CD4-positive, alpha-beta T cell (primary cell): ENCODE results near the gene GPR32. TPM values are rescaled to one million over a fixed set of nuclear protein-coding genes. Genes with fewer than 3 reads are reported as not detected.

Source experiments
- ATAC-seq: fragments of 200-7000 bp; cut with Tn5 transposase; one replicate; pipeline ENCODE4 v1.10.0; 2022; ENCODE audit warnings: mild to moderate bottlenecking; ENCODE audit not compliant: poor library complexity
- CTCF ChIA-PET: fragments of 350-600 bp; sonication (Branson Sonifier 250); formaldehyde crosslinking; loops from one replicate; lab custom pipeline; 2021; ENCODE audit warnings: antibody characterized with exemption, inconsistent platforms; lab: Charles Lee
- POLR2A ChIA-PET: fragments of 350-600 bp; sonication (Branson Sonifier 250); formaldehyde crosslinking; loops from one replicate; lab custom pipeline; 2021; ENCODE audit warnings: antibody characterized with exemption, inconsistent platforms; lab: Charles Lee
- DNase-seq, 14 experiments: peaks; one replicate each; pipeline ENCODE4 v3.0.0-alpha.2; 2013 to 2020; ENCODE audit warnings: mixed read lengths in 2 of 14
- H3K27ac ChIP-seq, 2 donors: one replicate each; pipeline versions ENCODE4 v1.5.1 to v1.7.0; 2013; ENCODE audit warnings: low read length in 2 of 2, low read depth in 1 of 2, mild to moderate bottlenecking in 1 of 2
- H3K27me3 ChIP-seq, 2 experiments: 1 replicate in 1 of 2; 2 replicates in 1 of 2; pipeline versions ENCODE4 v1.6.1 to v1.7.0; 2013; ENCODE audit warnings: low read length in 2 of 2, control low read depth in 1 of 2, mild to moderate bottlenecking in 1 of 2, moderate library complexity in 1 of 2; ENCODE audit not compliant: insufficient read depth in 2 of 2, control insufficient read depth in 1 of 2
- H3K36me3 ChIP-seq: one replicate; pipeline ENCODE4 v1.6.1; 2013; ENCODE audit warnings: low read length, control low read depth; ENCODE audit not compliant: insufficient read depth
- H3K4me1 ChIP-seq: one replicate; pipeline ENCODE4 v1.6.1; 2013; ENCODE audit warnings: low read length, control low read depth; ENCODE audit not compliant: insufficient read depth
- H3K4me3 ChIP-seq: one replicate; pipeline ENCODE4 v1.5.1; 2013; ENCODE audit warnings: mild to moderate bottlenecking, low read length, moderate library complexity
- H3K9me3 ChIP-seq, 2 experiments: 1 replicate in 1 of 2; 2 replicates in 1 of 2; pipeline versions ENCODE4 v1.6.1 to v1.7.0; 2013; ENCODE audit warnings: low read length in 2 of 2, mild to moderate bottlenecking in 2 of 2, control low read depth in 1 of 2, moderate library complexity in 1 of 2; ENCODE audit not compliant: control insufficient read depth in 1 of 2, insufficient read depth in 1 of 2
- H3K27ac Mint-ChIP-seq: one replicate; pipeline ENCODE4 v1.8.0; 2020; ENCODE audit warnings: mixed read lengths
- H3K27me3 Mint-ChIP-seq: one replicate; pipeline ENCODE4 v1.8.0; 2021; ENCODE audit warnings: mixed read lengths
- H3K36me3 Mint-ChIP-seq: one replicate; pipeline ENCODE4 v1.8.0; 2021; ENCODE audit warnings: low read depth, mixed read lengths
- H3K4me1 Mint-ChIP-seq: one replicate; pipeline ENCODE4 v1.8.0; 2021; ENCODE audit warnings: low read depth, mixed read lengths
- H3K4me3 Mint-ChIP-seq: one replicate; pipeline ENCODE4 v1.8.0; 2020; ENCODE audit warnings: mild to moderate bottlenecking, mixed read lengths
- H3K9me3 Mint-ChIP-seq: one replicate; pipeline ENCODE4 v1.8.0; 2020; ENCODE audit warnings: mixed read lengths
- intact Hi-C, 2 experiments: fragments of 100-400 bp; cut with DNase I in 1 of 2; cut with micrococcal nuclease in 1 of 2; formaldehyde crosslinking; loops; one replicate each; pipeline versions ENCODE4 v1.15.1 to v1.9.0; 2023 to 2025; cut with DNase I, micrococcal nuclease
- total RNA-seq, 174 experiments: library from RNA in 2 of 174; stranded (reverse) in 2 of 174; gene quantifications; one replicate each; pipeline ENCODE4 v1.2.3 and lab custom pipeline; 2021 to 2026
- TF ChIP-seq, protein P1 (sequence below): fragments of 200-600 bp; IDR thresholded peaks from one replicate; pipeline ENCODE4 v1.8.0; 2022; ENCODE audit warnings: antibody characterized with exemption, mild to moderate bottlenecking

The GPR32 gene
- total RNA-seq, 2 experiments from 2014 or later: not detected

GRCh38 chr19:50793558-50794065, 23.3 kb downstream of the GPR32 start:
- no peaks in the 10 kb centered on the region for H3K27me3 ChIP-seq
- H3K36me3 ChIP-seq: peaks cover 14% of the 10 kb centered on the region
- TF ChIP-seq, protein P1, sequence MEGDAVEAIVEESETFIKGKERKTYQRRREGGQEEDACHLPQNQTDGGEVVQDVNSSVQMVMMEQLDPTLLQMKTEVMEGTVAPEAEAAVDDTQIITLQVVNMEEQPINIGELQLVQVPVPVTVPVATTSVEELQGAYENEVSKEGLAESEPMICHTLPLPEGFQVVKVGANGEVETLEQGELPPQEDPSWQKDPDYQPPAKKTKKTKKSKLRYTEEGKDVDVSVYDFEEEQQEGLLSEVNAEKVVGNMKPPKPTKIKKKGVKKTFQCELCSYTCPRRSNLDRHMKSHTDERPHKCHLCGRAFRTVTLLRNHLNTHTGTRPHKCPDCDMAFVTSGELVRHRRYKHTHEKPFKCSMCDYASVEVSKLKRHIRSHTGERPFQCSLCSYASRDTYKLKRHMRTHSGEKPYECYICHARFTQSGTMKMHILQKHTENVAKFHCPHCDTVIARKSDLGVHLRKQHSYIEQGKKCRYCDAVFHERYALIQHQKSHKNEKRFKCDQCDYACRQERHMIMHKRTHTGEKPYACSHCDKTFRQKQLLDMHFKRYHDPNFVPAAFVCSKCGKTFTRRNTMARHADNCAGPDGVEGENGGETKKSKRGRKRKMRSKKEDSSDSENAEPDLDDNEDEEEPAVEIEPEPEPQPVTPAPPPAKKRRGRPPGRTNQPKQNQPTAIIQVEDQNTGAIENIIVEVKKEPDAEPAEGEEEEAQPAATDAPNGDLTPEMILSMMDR: no peak
- CTCF ChIA-PET: no interaction called here
- H3K36me3 Mint-ChIP-seq: peaks cover 16% of the 10 kb centered on the region
- no peak overlapping the region for H3K4me3 Mint-ChIP-seq
- no peak overlapping the region for H3K27ac Mint-ChIP-seq
- H3K9me3 Mint-ChIP-seq: no peaks in the 10 kb centered on the region
- POLR2A ChIA-PET: no interaction called here
- no peaks in the 10 kb centered on the region for H3K27me3 Mint-ChIP-seq
- peaks cover 5% of the 10 kb centered on the region for H3K4me1 Mint-ChIP-seq
- H3K4me3 ChIP-seq: no peak overlapping the region
- no peak for ATAC-seq
- H3K27ac ChIP-seq: no peak overlapping the region
- intact Hi-C loops: no loop called here
- H3K4me1 ChIP-seq: peaks cover 15% of the 10 kb centered on the region
- H3K9me3 ChIP-seq: no peaks in the 10 kb centered on the region
- DNase-seq: no peak

DNA sequence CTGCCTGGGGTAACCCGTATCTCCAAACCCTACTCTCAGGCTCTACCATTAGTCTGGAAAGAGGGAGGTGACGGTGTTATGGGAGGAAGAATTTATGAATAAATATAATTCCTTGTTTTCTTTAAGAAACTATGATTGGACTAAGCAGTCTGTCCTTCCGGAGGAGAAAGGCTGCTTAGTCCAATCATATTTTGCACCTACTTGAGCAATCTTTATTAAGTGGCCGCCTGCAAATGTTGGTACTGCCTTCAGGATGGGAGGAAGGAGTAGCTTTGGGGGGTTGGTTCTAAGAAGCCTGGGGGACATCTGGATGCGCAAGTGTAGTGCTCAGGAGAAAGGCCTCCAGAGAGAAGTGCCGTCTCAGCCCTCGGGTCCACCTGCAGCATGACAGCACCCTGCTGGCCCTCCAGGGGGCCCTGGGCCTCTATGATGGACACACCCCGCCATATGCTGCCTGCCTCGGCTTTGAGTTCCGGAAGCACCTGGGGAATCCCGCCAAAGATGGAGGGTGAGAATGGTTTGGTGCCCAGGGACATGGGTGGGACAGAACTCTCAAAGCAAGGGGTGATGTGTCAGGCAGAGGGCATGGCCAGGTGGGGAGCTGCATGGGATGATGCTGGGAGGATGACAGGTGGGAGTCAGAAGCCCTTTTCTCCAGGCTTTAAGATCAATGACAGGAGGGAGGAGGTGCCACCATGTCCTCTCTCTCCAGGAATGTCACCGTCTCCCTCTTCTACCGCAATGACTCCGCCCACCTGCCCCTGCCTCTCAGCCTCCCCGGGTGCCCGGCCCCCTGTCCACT, 24.0 kb downstream of the GPR32 start:
- H3K36me3 Mint-ChIP-seq: peaks cover 16% of the 10 kb centered on the region
- no peaks in the 10 kb centered on the region for H3K27me3 Mint-ChIP-seq
- H3K36me3 ChIP-seq: peaks cover 20% of the 10 kb centered on the region
- no peaks in the 10 kb centered on the region for H3K9me3 ChIP-seq
- H3K4me3 Mint-ChIP-seq: no peak overlapping the region
- DNase-seq (peak in 2 of 14 experiments; percentile 32 to 52), ATAC-seq (no peak)
- no peak overlapping the region for H3K4me3 ChIP-seq
- no peak overlapping the region for H3K27ac Mint-ChIP-seq
- TF ChIP-seq, protein P1: no peak
- no peaks in the 10 kb centered on the region for H3K27me3 ChIP-seq
- CTCF ChIA-PET: interaction anchor here (1.3 kb wide), 1 partner anchor 11 kb away, joined by 4 read pairs; no protein-coding TSS in a partner anchor
- peaks cover 15% of the 10 kb centered on the region for H3K4me1 ChIP-seq
- POLR2A ChIA-PET: no interaction called here
- H3K27ac ChIP-seq: no peak overlapping the region
- no peaks in the 10 kb centered on the region for H3K9me3 Mint-ChIP-seq
- intact Hi-C loops: no loop called here
- H3K4me1 Mint-ChIP-seq: peaks cover 5% of the 10 kb centered on the region

DNA sequence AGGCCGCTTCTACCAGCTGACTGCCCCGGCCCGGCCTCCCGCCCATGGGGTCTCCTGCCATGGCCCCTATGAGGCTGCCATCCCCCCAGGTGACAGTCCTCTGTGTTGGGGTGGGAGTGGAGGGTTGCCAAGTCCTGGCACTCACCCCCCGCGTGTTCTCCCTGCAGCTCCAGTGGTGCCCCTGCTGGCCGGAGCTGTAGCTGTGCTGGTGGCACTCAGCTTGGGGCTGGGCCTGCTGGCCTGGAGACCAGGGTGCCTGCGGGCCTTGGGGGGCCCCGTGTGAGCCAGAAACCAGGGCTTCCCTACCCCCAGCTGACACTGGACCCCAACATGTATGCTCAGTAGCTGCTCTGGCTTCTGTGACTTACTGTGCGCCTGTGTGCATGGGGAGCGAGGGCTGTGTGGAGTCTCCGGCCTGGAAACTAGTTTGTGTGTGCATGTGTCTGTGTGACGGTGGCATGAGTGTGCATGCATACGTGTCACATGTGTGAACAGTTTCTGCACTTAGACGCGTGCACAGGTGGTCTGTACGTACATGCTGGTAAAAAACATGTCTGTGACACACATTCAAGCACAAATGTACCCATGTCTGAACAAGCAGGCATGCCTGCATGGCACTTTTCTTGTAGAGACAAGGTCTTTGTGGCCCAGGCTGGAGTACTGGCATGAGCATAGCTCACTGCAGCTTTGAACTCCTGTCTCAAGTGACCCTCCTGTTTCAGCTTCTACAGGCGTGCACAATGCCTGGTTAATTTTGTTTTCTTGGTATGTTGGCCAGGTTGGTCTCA, 24.8 kb downstream of the GPR32 start:
- no peaks in the 10 kb centered on the region for H3K9me3 ChIP-seq
- H3K27ac Mint-ChIP-seq: peak overlapping the region; percentile 33
- peaks cover 15% of the 10 kb centered on the region for H3K4me1 ChIP-seq
- H3K27me3 Mint-ChIP-seq: no peaks in the 10 kb centered on the region
- H3K27ac ChIP-seq: no peak overlapping the region
- H3K27me3 ChIP-seq: no peaks in the 10 kb centered on the region
- no peak overlapping the region for H3K4me3 ChIP-seq
- H3K4me3 Mint-ChIP-seq: no peak overlapping the region
- intact Hi-C loops: no loop called here
- peaks cover 23% of the 10 kb centered on the region for H3K36me3 ChIP-seq
- H3K9me3 Mint-ChIP-seq: no peaks in the 10 kb centered on the region
- ChIA-PET CTCF (interaction anchor here (1.3 to 1.4 kb wide), 2 partner anchors 11 to 127 kb away, joined by 3 to 4 read pairs; no protein-coding TSS in a partner anchor), POLR2A (no interaction called here)
- ATAC-seq: no peak
- DNase-seq: no peak
- peaks cover 5% of the 10 kb centered on the region for H3K4me1 Mint-ChIP-seq
- TF ChIP-seq, protein P1: no peak
- peaks cover 21% of the 10 kb centered on the region for H3K36me3 Mint-ChIP-seq
